Measurements from ENCODE around the gene XIRP2.

- TF ChIP-seq, protein P1, sequence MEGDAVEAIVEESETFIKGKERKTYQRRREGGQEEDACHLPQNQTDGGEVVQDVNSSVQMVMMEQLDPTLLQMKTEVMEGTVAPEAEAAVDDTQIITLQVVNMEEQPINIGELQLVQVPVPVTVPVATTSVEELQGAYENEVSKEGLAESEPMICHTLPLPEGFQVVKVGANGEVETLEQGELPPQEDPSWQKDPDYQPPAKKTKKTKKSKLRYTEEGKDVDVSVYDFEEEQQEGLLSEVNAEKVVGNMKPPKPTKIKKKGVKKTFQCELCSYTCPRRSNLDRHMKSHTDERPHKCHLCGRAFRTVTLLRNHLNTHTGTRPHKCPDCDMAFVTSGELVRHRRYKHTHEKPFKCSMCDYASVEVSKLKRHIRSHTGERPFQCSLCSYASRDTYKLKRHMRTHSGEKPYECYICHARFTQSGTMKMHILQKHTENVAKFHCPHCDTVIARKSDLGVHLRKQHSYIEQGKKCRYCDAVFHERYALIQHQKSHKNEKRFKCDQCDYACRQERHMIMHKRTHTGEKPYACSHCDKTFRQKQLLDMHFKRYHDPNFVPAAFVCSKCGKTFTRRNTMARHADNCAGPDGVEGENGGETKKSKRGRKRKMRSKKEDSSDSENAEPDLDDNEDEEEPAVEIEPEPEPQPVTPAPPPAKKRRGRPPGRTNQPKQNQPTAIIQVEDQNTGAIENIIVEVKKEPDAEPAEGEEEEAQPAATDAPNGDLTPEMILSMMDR (IDR thresholded peaks at IDR 0.05; ENCODE audit: insufficient read depth, low read depth, low read length) = no peak
- TF ChIP-seq EZH2 (IDR thresholded peaks at IDR 0.05; ENCODE audit: insufficient read depth, low read length) = no peak
These were observed 212.2 kb downstream of the XIRP2 start for GRCh38 chr2:167100506-167100905.
